ENCODE data around the gene RASA4B. TPM values are rescaled to one million over a fixed set of nuclear protein-coding genes. Genes with fewer than 3 reads are reported as not detected.

RASA4B gene
- total and polyA plus RNA-seq, 2 donors (not counting 3 experiments of a cell fraction or from before 2014, with no cell fraction given) = 3.2 to 9.8 TPM

DNA sequence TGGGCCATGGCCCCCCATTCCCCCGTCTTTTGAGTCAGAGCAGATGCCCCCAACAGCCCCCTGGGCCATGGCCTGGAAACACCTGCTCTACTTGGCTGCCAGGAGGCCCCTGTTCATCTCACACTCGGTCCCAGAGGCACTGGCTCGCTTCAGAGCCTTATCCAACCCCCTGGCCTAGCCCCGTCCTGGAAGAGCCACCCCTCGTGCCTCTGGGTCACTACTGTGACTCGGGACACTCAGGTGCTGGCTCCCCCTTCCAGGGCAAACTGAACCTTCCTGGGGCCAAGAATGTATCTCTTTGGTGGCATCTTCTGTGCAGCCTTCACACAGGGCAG is 45.8 kb downstream of the RASA4B start:
- H3K79me2 ChIP-seq (ENCODE audit: control insufficient read depth, insufficient read depth, low read length) = no peaks in the 10 kb centered on the region
- peaks cover 2 to 22% of the 10 kb centered on the region in 2 experiments for H3K36me3 ChIP-seq (ENCODE audit: control insufficient read depth in 2 of 2, extremely low read depth in 1 of 2, insufficient read depth in 2 of 2, low read length in 2 of 2)
- no peak overlapping the region for H3K9ac ChIP-seq (replicated peaks; ENCODE audit: extremely low read depth, insufficient read depth, low read length)
- BruUV-seq (replicated peaks) = no TSS peak
- no peaks in the 10 kb centered on the region for H3K4me1 ChIP-seq (ENCODE audit: control insufficient read depth, extremely low read depth, insufficient read depth, low read length)
- no peak overlapping the region for H3K4me3 ChIP-seq (replicated peaks in 1 of 3; ENCODE audit: insufficient read depth in 1 of 3, low read depth in 1 of 3, low read length in 3 of 3)
- no peak for DNase-seq (ENCODE audit: low read depth, low spot score)
- ChIA-PET CTCF (no interaction called here), POLR2A (no interaction called here)
- H3K9me1 ChIP-seq (replicated peaks; ENCODE audit: control insufficient read depth, extremely low read depth, insufficient read depth, low read length) = no peaks in the 10 kb centered on the region
- no peaks in the 10 kb centered on the region for H3K27me3 ChIP-seq (ENCODE audit: control insufficient read depth in 2 of 2, insufficient read depth in 2 of 2, low read length in 2 of 2)
- H4K20me1 ChIP-seq (replicated peaks; ENCODE audit: control insufficient read depth, extremely low read depth, insufficient read depth, low read length) = no peaks in the 10 kb centered on the region
- TF ChIP-seq GATA2 (IDR thresholded peaks at IDR 0.05; ENCODE audit: insufficient read depth, insufficient read length, low read depth, low read length) = no peak
- TF ChIP-seq FOS (IDR thresholded peaks at IDR 0.05; ENCODE audit: borderline replicate concordance, insufficient read depth, low read length) = no peak
- no peak for TF ChIP-seq MAX (IDR thresholded peaks at IDR 0.05; ENCODE audit: insufficient read depth, insufficient read length)
- no peak for TF ChIP-seq POLR2AphosphoS5 (IDR thresholded peaks at IDR 0.05; ENCODE audit: insufficient read depth, low read depth, low read length)
- TF ChIP-seq, protein P1, sequence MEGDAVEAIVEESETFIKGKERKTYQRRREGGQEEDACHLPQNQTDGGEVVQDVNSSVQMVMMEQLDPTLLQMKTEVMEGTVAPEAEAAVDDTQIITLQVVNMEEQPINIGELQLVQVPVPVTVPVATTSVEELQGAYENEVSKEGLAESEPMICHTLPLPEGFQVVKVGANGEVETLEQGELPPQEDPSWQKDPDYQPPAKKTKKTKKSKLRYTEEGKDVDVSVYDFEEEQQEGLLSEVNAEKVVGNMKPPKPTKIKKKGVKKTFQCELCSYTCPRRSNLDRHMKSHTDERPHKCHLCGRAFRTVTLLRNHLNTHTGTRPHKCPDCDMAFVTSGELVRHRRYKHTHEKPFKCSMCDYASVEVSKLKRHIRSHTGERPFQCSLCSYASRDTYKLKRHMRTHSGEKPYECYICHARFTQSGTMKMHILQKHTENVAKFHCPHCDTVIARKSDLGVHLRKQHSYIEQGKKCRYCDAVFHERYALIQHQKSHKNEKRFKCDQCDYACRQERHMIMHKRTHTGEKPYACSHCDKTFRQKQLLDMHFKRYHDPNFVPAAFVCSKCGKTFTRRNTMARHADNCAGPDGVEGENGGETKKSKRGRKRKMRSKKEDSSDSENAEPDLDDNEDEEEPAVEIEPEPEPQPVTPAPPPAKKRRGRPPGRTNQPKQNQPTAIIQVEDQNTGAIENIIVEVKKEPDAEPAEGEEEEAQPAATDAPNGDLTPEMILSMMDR (IDR thresholded peaks at IDR 0.05; ENCODE audit: extremely low read depth in 1 of 2, insufficient read depth in 1 of 2, low read depth in 1 of 2, low read length in 2 of 2) = no peak
- TF ChIP-seq MYC (IDR thresholded peaks at IDR 0.05; ENCODE audit: low read depth, low read length) = no peak
- no peak for TF ChIP-seq JUN (IDR thresholded peaks at IDR 0.05; ENCODE audit: borderline replicate concordance, insufficient read depth, insufficient read length, low read depth)
- intact Hi-C loops (cut with micrococcal nuclease) (no loop called here), dilution Hi-C loops (cut with MboI; ENCODE audit: extremely low pct_ligation_motif_present, low sequenced_read_pairs) (no loop called here)
- no peak overlapping the region for H2AFZ ChIP-seq (ENCODE audit: low read depth, low read length)
- no peak overlapping the region for H3K4me2 ChIP-seq (ENCODE audit: insufficient read depth, low read length)
- no peak for FAIRE-seq
- no peak overlapping the region for H3K27ac ChIP-seq (ENCODE audit: insufficient read depth, low read depth, low read length)
- H3K9me3 ChIP-seq (replicated peaks; ENCODE audit: control insufficient read depth, insufficient read depth, low read length) = no peaks in the 10 kb centered on the region

Data from endothelial cell of umbilical vein (primary cell).